Natural killer cell (primary cell): ENCODE measurements around the gene E2F4. TPM values are rescaled to one million over a fixed set of nuclear protein-coding genes. Genes with fewer than 3 reads are reported as not detected.

Source experiments
- ATAC-seq, 3 donors: fragments of 150-1000 bp in 2 of 3; fragments of 200-7000 bp in 1 of 3; cut with Tn5 transposase; 1 replicate in 1 of 3; 2 replicates in 2 of 3; pipeline ENCODE4 v1.10.0; 2021; ENCODE audit warnings: mild to moderate bottlenecking in 2 of 3, moderate library complexity in 2 of 3
- DNase-seq, 2 donors: peaks; one replicate each; pipeline versions ENCODE4 v3.0.0 to v3.0.0-alpha.2; 2013 to 2021; ENCODE audit warnings: mixed read lengths in 1 of 2
- H3K27ac ChIP-seq: one replicate; pipeline ENCODE4 v1.5.1; 2013; ENCODE audit warnings: mild to moderate bottlenecking, low read length
- H3K27me3 ChIP-seq: one replicate; pipeline ENCODE4 v1.6.1; 2013; ENCODE audit warnings: low read length; ENCODE audit not compliant: control insufficient read depth, insufficient read depth
- H3K36me3 ChIP-seq: one replicate; pipeline ENCODE4 v1.6.1; 2013; ENCODE audit warnings: low read length; ENCODE audit not compliant: control insufficient read depth, insufficient read depth
- H3K4me1 ChIP-seq: one replicate; pipeline ENCODE4 v1.6.1; 2013; ENCODE audit warnings: low read length; ENCODE audit not compliant: control insufficient read depth, insufficient read depth
- H3K4me3 ChIP-seq: one replicate; pipeline ENCODE4 v1.5.1; 2013; ENCODE audit warnings: low read length
- H3K9me3 ChIP-seq: one replicate; pipeline ENCODE4 v1.6.1; 2013; ENCODE audit warnings: low read length; ENCODE audit not compliant: control insufficient read depth, insufficient read depth
- H3K27ac Mint-ChIP-seq, 2 donors: one replicate each; pipeline ENCODE4 v1.8.0; 2022; ENCODE audit warnings: mild to moderate bottlenecking in 2 of 2, mixed read lengths in 2 of 2, moderate library complexity in 1 of 2
- H3K27me3 Mint-ChIP-seq, 2 donors: one replicate each; pipeline ENCODE4 v1.8.0; 2022; ENCODE audit warnings: low read depth in 2 of 2, mixed read lengths in 2 of 2
- H3K36me3 Mint-ChIP-seq: one replicate; pipeline ENCODE4 v1.8.0; 2022; ENCODE audit warnings: mixed read lengths
- H3K4me1 Mint-ChIP-seq, 2 donors: one replicate each; pipeline ENCODE4 v1.8.0; 2022; ENCODE audit warnings: mixed read lengths in 2 of 2
- H3K4me3 Mint-ChIP-seq: one replicate; pipeline ENCODE4 v1.8.0; 2022; ENCODE audit warnings: mild to moderate bottlenecking, moderate library complexity, mixed read lengths
- H3K9me3 Mint-ChIP-seq, 2 donors: one replicate each; pipeline ENCODE4 v1.8.0; 2022; ENCODE audit warnings: mixed read lengths in 2 of 2
- CTCF ChIP-seq: fragments of 200-600 bp; IDR thresholded peaks from one replicate; pipeline ENCODE4 v1.8.0; 2022; ENCODE audit warnings: antibody characterized with exemption
- WGBS: methylation state at CpG from one replicate; pipeline ENCODE4 v1.1.7; 2013; ENCODE audit warnings: missing lambda C conversion rate; ENCODE audit not compliant: insufficient coverage; 5-methylcytosine and 5-hydroxymethylcytosine counted together
- intact Hi-C: fragments of 100-400 bp; cut with micrococcal nuclease; formaldehyde crosslinking; loops from one replicate; pipeline ENCODE4 v1.14.2; 2022
- total RNA-seq, 4 donors: library from RNA; stranded (reverse); fragments of 120-200 nt in 1 of 4; gene quantifications; one replicate each; pipeline versions ENCODE4 v1.2.3 to v1.2.4, GENCODE V29; 2013 to 2022

The E2F4 gene
- total RNA-seq, 3 donors from 2014 or later (not counting 1 experiment from before 2014, with no cell fraction given): 57.6 to 91.7 (median 74.5) TPM

- ATAC-seq: no peak
Measured at GRCh38 chr16:67207249-67208091, 15.5 kb downstream of the E2F4 start.

GRCh38 chr16:67208154-67208896, 16.4 kb downstream of the E2F4 start:
- DNase-seq (no peak), ATAC-seq (no peak)
- peaks cover 4 to 15% of the 10 kb centered on the region in 2 donors for H3K4me1 Mint-ChIP-seq
- H3K27me3 Mint-ChIP-seq: no peaks in the 10 kb centered on the region
- H3K36me3 Mint-ChIP-seq: no peaks in the 10 kb centered on the region
- Histone ChIP-seq H3K27me3 (no peaks in the 10 kb centered on the region), H3K4me3 (no peak overlapping the region), H3K9me3 (no peaks in the 10 kb centered on the region), H3K4me1 (no peaks in the 10 kb centered on the region), H3K27ac (no peak overlapping the region), H3K36me3 (peaks cover 5% of the 10 kb centered on the region)
- no peaks in the 10 kb centered on the region for H3K9me3 Mint-ChIP-seq
- no peak for TF ChIP-seq CTCF
- WGBS: 93% methylated on average over 11 of the region's 11 CpGs
- H3K27ac Mint-ChIP-seq: no peak overlapping the region
- intact Hi-C loops: no loop called here
- H3K4me3 Mint-ChIP-seq: no peak overlapping the region

More at GRCh38 chr16:67207249-67208091, 15.5 kb downstream of the E2F4 start:
- Histone ChIP-seq H3K4me3 (no peak overlapping the region), H3K4me1 (no peaks in the 10 kb centered on the region), H3K27ac (no peak overlapping the region), H3K36me3 (peaks cover 13% of the 10 kb centered on the region), H3K9me3 (no peaks in the 10 kb centered on the region), H3K27me3 (no peaks in the 10 kb centered on the region)
- DNase-seq: no peak
- no peaks in the 10 kb centered on the region for H3K9me3 Mint-ChIP-seq
- no peaks in the 10 kb centered on the region for H3K27me3 Mint-ChIP-seq
- no peak overlapping the region for H3K27ac Mint-ChIP-seq
- 95% methylated on average over 21 of the region's 21 CpGs for WGBS
- H3K4me3 Mint-ChIP-seq: no peak overlapping the region
- H3K4me1 Mint-ChIP-seq: peaks cover 4 to 15% of the 10 kb centered on the region in 2 donors
- no peak for TF ChIP-seq CTCF
- H3K36me3 Mint-ChIP-seq: no peaks in the 10 kb centered on the region
- intact Hi-C loops: no loop called here

- 95% methylated on average over 8 of the region's 8 CpGs for WGBS
- no peaks in the 10 kb centered on the region for H3K9me3 ChIP-seq
- H3K4me1 ChIP-seq: no peaks in the 10 kb centered on the region
- H3K27ac ChIP-seq: no peak overlapping the region
- Mint-ChIP-seq H3K4me1 (peaks cover 4 to 15% of the 10 kb centered on the region in 2 donors), H3K27me3 (no peaks in the 10 kb centered on the region), H3K27ac (no peak overlapping the region), H3K36me3 (no peaks in the 10 kb centered on the region), H3K4me3 (no peak overlapping the region), H3K9me3 (no peaks in the 10 kb centered on the region)
- DNase-seq (no peak), ATAC-seq (no peak)
- H3K27me3 ChIP-seq: no peaks in the 10 kb centered on the region
- no peak for TF ChIP-seq CTCF
- intact Hi-C loops: no loop called here
- no peaks in the 10 kb centered on the region for H3K36me3 ChIP-seq
- H3K4me3 ChIP-seq: no peak overlapping the region
Measured at GRCh38 chr16:67209565-67209964, 17.6 kb downstream of the E2F4 start.
